Measurements from ENCODE around the gene ARFIP1.

ARFIP1 gene

GRCh38 chr4:152953514-152953913 lies 173.8 kb downstream of the ARFIP1 start:
- H3K27ac ChIP-seq: no peak overlapping the region
- no peak for TF ChIP-seq CTCF (IDR thresholded peaks at IDR 0.05)
- TF ChIP-seq ZFX (IDR thresholded peaks at IDR 0.05; ENCODE audit: borderline replicate concordance): no peak

DNA sequence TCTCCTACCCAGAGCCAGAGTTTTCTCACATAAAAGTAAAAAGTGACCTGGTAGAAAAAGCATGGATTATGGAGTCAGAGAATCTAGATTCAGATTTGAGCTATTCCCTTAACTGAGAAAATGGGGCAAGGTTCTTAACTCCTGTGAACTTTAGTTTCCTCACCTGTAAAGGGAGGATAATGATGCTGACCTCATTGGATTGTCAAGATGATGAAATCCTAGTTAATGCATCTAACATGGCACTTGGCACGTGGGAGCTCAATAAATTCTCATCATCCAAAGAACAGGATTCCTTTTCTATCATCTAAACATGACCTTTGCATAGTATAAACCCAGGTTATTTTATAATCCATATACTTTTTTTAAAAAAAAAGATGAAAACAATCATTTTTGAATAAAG lies 175.0 kb downstream of the ARFIP1 start:
- TF ChIP-seq ZFX (IDR thresholded peaks at IDR 0.05; ENCODE audit: borderline replicate concordance): no peak
- no peak overlapping the region for H3K27ac ChIP-seq

- TF ChIP-seq CTCF (IDR thresholded peaks at IDR 0.05): no peak
- TF ChIP-seq ZFX (IDR thresholded peaks at IDR 0.05; ENCODE audit: borderline replicate concordance): no peak
- no peak overlapping the region for H3K27ac ChIP-seq
Measured at GRCh38 chr4:152956147-152956546, 176.4 kb downstream of the ARFIP1 start.

- TF ChIP-seq ZFX (IDR thresholded peaks at IDR 0.05; ENCODE audit: borderline replicate concordance) (no peak), CTCF (IDR thresholded peaks at IDR 0.05) (no peak)
Measured at GRCh38 chr4:152956650-152957436, 177.1 kb downstream of the ARFIP1 start.

GRCh38 chr4:152957437-152958171 lies 177.8 kb downstream of the ARFIP1 start:
- TF ChIP-seq ZFX (IDR thresholded peaks at IDR 0.05; ENCODE audit: borderline replicate concordance) (no peak), CTCF (IDR thresholded peaks at IDR 0.05) (no peak)
- no peak overlapping the region for H3K27ac ChIP-seq

More at GRCh38 chr4:152956650-152957436, 177.1 kb downstream of the ARFIP1 start:
- no peak overlapping the region for H3K27ac ChIP-seq

- H3K27ac ChIP-seq: no peak overlapping the region
- TF ChIP-seq CTCF (IDR thresholded peaks at IDR 0.05) (no peak), ZFX (IDR thresholded peaks at IDR 0.05; ENCODE audit: borderline replicate concordance) (no peak)
Measured at GRCh38 chr4:152959080-152959479, 179.3 kb downstream of the ARFIP1 start.

- H3K27ac ChIP-seq: no peak overlapping the region
- TF ChIP-seq ZFX (IDR thresholded peaks at IDR 0.05; ENCODE audit: borderline replicate concordance) (no peak), CTCF (IDR thresholded peaks at IDR 0.05) (no peak)
Measured at GRCh38 chr4:152960082-152960481, 180.3 kb downstream of the ARFIP1 start.
